HL-60/S4 treated with retinoic acid at 250 ng/mL for 4 days and 3 days (cell line): ENCODE results near the gene PTPN1.

ENCODE experiments used
- in situ Hi-C: fragments of 300-500 bp; cut with MboI; formaldehyde crosslinking; loops from 2 replicates; pipeline ENCODE4 v1.7.0; 2022; ENCODE audit warnings: low sequenced_read_pairs

Gene PTPN1

GRCh38 chr20:50509923-50510705, at the start of gene PTPN1:
Gene PTPN1 (plus strand): TSS chr20:50510383. CDS start chr20:50510528, 145 bp downstream.
- in situ Hi-C loops = no loop called here

GRCh38 chr20:50460608-50461267, 49.4 kb upstream of the PTPN1 start:
- in situ Hi-C loops = loop anchor here (5.0 to 25.0 kb wide), 3 partner anchors 114 to 473 kb away; partner anchors contain the start of gene SNAI1

GRCh38 chr20:50462093-50462690, 48.0 kb upstream of the PTPN1 start:
- in situ Hi-C loops = loop anchor here (5.0 to 25.0 kb wide), 3 partner anchors 113 to 475 kb away; partner anchors contain the start of gene SNAI1

- in situ Hi-C loops = loop anchor here (5.0 to 25.0 kb wide), 3 partner anchors 111 to 477 kb away; partner anchors contain the start of gene SNAI1
These were observed 46.0 kb upstream of the PTPN1 start for GRCh38 chr20:50464026-50464724.

GRCh38 chr20:50464725-50465650, 45.2 kb upstream of the PTPN1 start:
- in situ Hi-C loops = loop anchor here (5.0 to 25.0 kb wide), 3 partner anchors 110 to 478 kb away; partner anchors contain the start of gene SNAI1

- in situ Hi-C loops = loop anchor here (10.0 to 25.0 kb wide), 2 partner anchors 108 to 480 kb away; partner anchors contain the start of gene SNAI1
These were observed 43.0 kb upstream of the PTPN1 start for GRCh38 chr20:50467174-50467573.

GRCh38 chr20:50467718-50468356, 42.3 kb upstream of the PTPN1 start:
- in situ Hi-C loops = loop anchor here (10.0 to 25.0 kb wide), 2 partner anchors 107 to 481 kb away; partner anchors contain the start of gene SNAI1

GRCh38 chr20:50468378-50468798, 41.8 kb upstream of the PTPN1 start:
- in situ Hi-C loops = loop anchor here (10.0 to 25.0 kb wide), 2 partner anchors 106 to 481 kb away; partner anchors contain the start of gene SNAI1

- in situ Hi-C loops = loop anchor here (10.0 to 25.0 kb wide), 2 partner anchors 106 to 482 kb away; partner anchors contain the start of gene SNAI1
These were observed 40.9 kb upstream of the PTPN1 start for GRCh38 chr20:50469176-50469723.

- in situ Hi-C loops = loop anchor here (10.0 to 25.0 kb wide), 2 partner anchors 105 to 482 kb away; partner anchors contain the start of gene SNAI1
These were observed 40.4 kb upstream of the PTPN1 start for GRCh38 chr20:50469796-50470195.

GRCh38 chr20:50470264-50470858, 39.8 kb upstream of the PTPN1 start:
- in situ Hi-C loops = loop anchor here (25.0 kb wide), 1 partner anchor 483 kb away; the partner anchor contains the start of gene SNAI1

GRCh38 chr20:50471231-50471630, 39.0 kb upstream of the PTPN1 start:
- in situ Hi-C loops = loop anchor here (25.0 kb wide), 1 partner anchor 484 kb away; the partner anchor contains the start of gene SNAI1

- in situ Hi-C loops = loop anchor here (25.0 kb wide), 1 partner anchor 486 kb away; the partner anchor contains the start of gene SNAI1
These were observed 37.2 kb upstream of the PTPN1 start for GRCh38 chr20:50472693-50473664.

- in situ Hi-C loops = loop anchor here (25.0 kb wide), 1 partner anchor 487 kb away; the partner anchor contains the start of gene SNAI1
These were observed 35.8 kb upstream of the PTPN1 start for GRCh38 chr20:50474356-50474755.

- in situ Hi-C loops = no loop called here
These were observed 34.4 kb upstream of the PTPN1 start for GRCh38 chr20:50475681-50476292.

GRCh38 chr20:50477239-50477872, 32.8 kb upstream of the PTPN1 start:
- in situ Hi-C loops = no loop called here
